Measurements from ENCODE around the gene UVSSA.

Gene UVSSA

GRCh38 chr4:1337951-1338751 lies 8.9 kb upstream of the UVSSA start:
- no peak for DNase-seq (ENCODE audit: extremely low spot score)
- POLR2A ChIA-PET = no interaction called here
- TF ChIP-seq CTCF (IDR thresholded peaks at IDR 0.05; ENCODE audit: control extremely low read depth, extremely low read depth, low read depth, missing control alignments) = no peak
- CTCF ChIA-PET = no interaction called here

GRCh38 chr4:1338752-1339414 lies 8.1 kb upstream of the UVSSA start:
- no peak for TF ChIP-seq CTCF (IDR thresholded peaks at IDR 0.05; ENCODE audit: control extremely low read depth, extremely low read depth, low read depth, missing control alignments)

GRCh38 chr4:1339489-1339888 lies 7.5 kb upstream of the UVSSA start:
- POLR2A ChIA-PET = no interaction called here
- CTCF ChIA-PET = interaction anchor here (1.3 kb wide), 1 partner anchor 48 kb away, joined by 3 read pairs; no protein-coding TSS in a partner anchor
- DNase-seq (ENCODE audit: extremely low spot score) = no peak
- TF ChIP-seq CTCF (IDR thresholded peaks at IDR 0.05; ENCODE audit: control extremely low read depth, extremely low read depth, low read depth, missing control alignments) = no peak

More at GRCh38 chr4:1338752-1339414, 8.1 kb upstream of the UVSSA start:
- ChIA-PET CTCF (no interaction called here), POLR2A (no interaction called here)
- DNase-seq (ENCODE audit: extremely low spot score) = no peak

- no peak for DNase-seq (ENCODE audit: extremely low spot score)
- POLR2A ChIA-PET = no interaction called here
- CTCF ChIA-PET = interaction anchor here (1.3 kb wide), 1 partner anchor 49 kb away, joined by 3 read pairs; no protein-coding TSS in a partner anchor
- no peak for TF ChIP-seq CTCF (IDR thresholded peaks at IDR 0.05; ENCODE audit: control extremely low read depth, extremely low read depth, low read depth, missing control alignments)
Measured at GRCh38 chr4:1340181-1340747, 6.7 kb upstream of the UVSSA start.

- POLR2A ChIA-PET = no interaction called here
- CTCF ChIA-PET = interaction anchor here (0.8 kb wide), 1 partner anchor 15 kb away, joined by 4 read pairs; no protein-coding TSS in a partner anchor
- TF ChIP-seq CTCF (IDR thresholded peaks at IDR 0.05; ENCODE audit: control extremely low read depth, extremely low read depth, low read depth, missing control alignments) = no peak
- DNase-seq (ENCODE audit: extremely low spot score) = no peak
Measured at GRCh38 chr4:1340861-1341260, 6.1 kb upstream of the UVSSA start.

- DNase-seq (ENCODE audit: extremely low spot score) = no peak
- ChIA-PET CTCF (no interaction called here), POLR2A (no interaction called here)
- TF ChIP-seq CTCF (IDR thresholded peaks at IDR 0.05; ENCODE audit: control extremely low read depth, extremely low read depth, low read depth, missing control alignments) = no peak
Measured at GRCh38 chr4:1342003-1342402, 5.0 kb upstream of the UVSSA start.

Measured in GM10248 (cell line).